ENCODE data around the gene MAPK10.

Gene MAPK10

DNA sequence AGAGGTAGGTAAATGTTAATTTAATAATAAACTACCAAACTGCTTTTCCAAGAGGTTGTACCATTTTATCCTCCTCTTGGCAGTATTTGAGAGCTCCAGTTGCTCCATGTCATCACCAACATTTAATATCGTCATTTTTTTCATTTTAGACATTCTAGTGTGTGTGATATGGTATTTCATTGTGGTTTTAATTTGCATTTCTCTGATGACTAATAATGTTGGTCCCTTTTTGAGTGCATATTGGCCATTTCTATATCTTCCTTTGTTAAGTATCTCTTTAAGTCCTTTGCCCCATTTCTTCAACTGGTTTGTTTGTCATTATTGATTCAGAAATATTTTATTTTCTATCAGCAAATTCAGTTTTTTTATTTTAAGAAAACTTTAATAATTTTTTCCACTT is 88.8 kb downstream of the MAPK10 start:
- Histone ChIP-seq H2AFZ (ENCODE audit: low read depth, low read length) (no peak overlapping the region), H3K27me3 (ENCODE audit: low read depth, low read length) (no peaks in the 10 kb centered on the region), H3K4me3 (ENCODE audit: low read length) (no peak overlapping the region), H4K20me1 (ENCODE audit: insufficient read depth, low read length) (no peaks in the 10 kb centered on the region), H3K36me3 (replicated peaks; ENCODE audit: low read depth, low read length) (no peaks in the 10 kb centered on the region), H3K9ac (ENCODE audit: low read length) (no peak overlapping the region), H3K4me2 (ENCODE audit: low read length) (no peak overlapping the region), H3K4me1 (ENCODE audit: low read length) (peaks cover 4% of the 10 kb centered on the region; the same call in 1 of the 2 replicates), H3K9me3 (ENCODE audit: insufficient read depth, low read length) (no peaks in the 10 kb centered on the region), H3K27ac (ENCODE audit: low read length) (no peak overlapping the region), H3K79me2 (ENCODE audit: low read length) (no peaks in the 10 kb centered on the region)
- TF ChIP-seq, protein P1, sequence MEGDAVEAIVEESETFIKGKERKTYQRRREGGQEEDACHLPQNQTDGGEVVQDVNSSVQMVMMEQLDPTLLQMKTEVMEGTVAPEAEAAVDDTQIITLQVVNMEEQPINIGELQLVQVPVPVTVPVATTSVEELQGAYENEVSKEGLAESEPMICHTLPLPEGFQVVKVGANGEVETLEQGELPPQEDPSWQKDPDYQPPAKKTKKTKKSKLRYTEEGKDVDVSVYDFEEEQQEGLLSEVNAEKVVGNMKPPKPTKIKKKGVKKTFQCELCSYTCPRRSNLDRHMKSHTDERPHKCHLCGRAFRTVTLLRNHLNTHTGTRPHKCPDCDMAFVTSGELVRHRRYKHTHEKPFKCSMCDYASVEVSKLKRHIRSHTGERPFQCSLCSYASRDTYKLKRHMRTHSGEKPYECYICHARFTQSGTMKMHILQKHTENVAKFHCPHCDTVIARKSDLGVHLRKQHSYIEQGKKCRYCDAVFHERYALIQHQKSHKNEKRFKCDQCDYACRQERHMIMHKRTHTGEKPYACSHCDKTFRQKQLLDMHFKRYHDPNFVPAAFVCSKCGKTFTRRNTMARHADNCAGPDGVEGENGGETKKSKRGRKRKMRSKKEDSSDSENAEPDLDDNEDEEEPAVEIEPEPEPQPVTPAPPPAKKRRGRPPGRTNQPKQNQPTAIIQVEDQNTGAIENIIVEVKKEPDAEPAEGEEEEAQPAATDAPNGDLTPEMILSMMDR (IDR thresholded peaks at IDR 0.05; ENCODE audit: low read depth, low read length), result no peak
- no peak for TF ChIP-seq EZH2phosphoT487 (IDR thresholded peaks at IDR 0.05; ENCODE audit: low read depth)

DNA sequence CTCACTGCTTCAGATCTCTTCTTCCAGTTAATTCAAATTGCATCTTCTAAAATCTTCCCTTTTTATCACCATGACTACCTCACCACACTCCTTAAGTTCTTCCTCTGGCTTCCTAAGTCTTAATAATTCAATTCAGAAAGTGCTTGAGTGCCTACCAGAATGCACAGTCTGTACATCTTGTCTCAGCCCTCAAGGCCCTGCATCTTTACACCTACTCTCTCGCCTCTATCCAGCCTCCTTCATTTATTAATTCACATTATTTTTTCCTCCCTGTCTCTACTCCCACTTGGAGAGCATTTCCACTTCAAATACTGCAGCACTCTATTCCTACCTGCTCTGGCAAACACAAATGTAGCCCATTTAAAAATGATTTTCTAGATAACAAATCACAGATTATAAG is 90.5 kb downstream of the MAPK10 start:
- no peaks in the 10 kb centered on the region for H3K36me3 ChIP-seq (replicated peaks; ENCODE audit: low read depth, low read length)
- TF ChIP-seq, protein P1 (IDR thresholded peaks at IDR 0.05; ENCODE audit: low read depth, low read length), result no peak
- TF ChIP-seq EZH2phosphoT487 (IDR thresholded peaks at IDR 0.05; ENCODE audit: low read depth), result no peak
- H2AFZ ChIP-seq (ENCODE audit: low read depth, low read length), result no peak overlapping the region
- H3K27ac ChIP-seq (ENCODE audit: low read length), result no peak overlapping the region
- H3K9ac ChIP-seq (ENCODE audit: low read length), result no peak overlapping the region
- H3K27me3 ChIP-seq (ENCODE audit: low read depth, low read length), result no peaks in the 10 kb centered on the region
- peaks cover 4% of the 10 kb centered on the region; the same call in 1 of the 2 replicates for H3K4me1 ChIP-seq (ENCODE audit: low read length)
- no peak overlapping the region for H3K4me3 ChIP-seq (ENCODE audit: low read length)
- H3K4me2 ChIP-seq (ENCODE audit: low read length), result no peak overlapping the region
- no peaks in the 10 kb centered on the region for H3K9me3 ChIP-seq (ENCODE audit: insufficient read depth, low read length)
- no peaks in the 10 kb centered on the region for H4K20me1 ChIP-seq (ENCODE audit: insufficient read depth, low read length)
- H3K79me2 ChIP-seq (ENCODE audit: low read length), result no peaks in the 10 kb centered on the region

DNA sequence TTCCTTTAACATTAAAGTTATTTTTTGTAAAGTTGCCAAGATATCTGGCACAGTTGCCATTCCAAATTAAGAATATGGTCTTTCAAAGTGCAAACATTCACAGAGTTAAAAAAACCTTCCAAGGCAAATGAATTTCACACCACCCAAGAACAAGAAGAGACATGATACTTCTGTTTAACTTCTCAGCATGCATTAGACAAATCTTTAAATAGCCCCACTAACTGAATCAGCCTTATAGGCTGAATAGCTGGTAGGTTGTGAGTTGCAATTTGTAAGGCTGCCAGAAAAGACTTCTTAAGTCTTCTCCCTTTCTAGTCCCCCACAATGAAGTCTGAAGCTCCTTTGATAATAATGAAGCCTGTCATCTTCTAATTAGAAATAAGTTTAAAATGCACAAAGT is 95.6 kb downstream of the MAPK10 start:
- Histone ChIP-seq H3K4me1 (ENCODE audit: low read length) (no peaks in the 10 kb centered on the region), H3K27me3 (ENCODE audit: low read depth, low read length) (no peaks in the 10 kb centered on the region), H3K79me2 (ENCODE audit: low read length) (no peaks in the 10 kb centered on the region), H3K9me3 (ENCODE audit: insufficient read depth, low read length) (no peaks in the 10 kb centered on the region), H3K4me3 (ENCODE audit: low read length) (no peak overlapping the region), H3K27ac (ENCODE audit: low read length) (no peak overlapping the region), H4K20me1 (ENCODE audit: insufficient read depth, low read length) (no peaks in the 10 kb centered on the region), H3K4me2 (ENCODE audit: low read length) (no peak overlapping the region), H3K36me3 (replicated peaks; ENCODE audit: low read depth, low read length) (no peaks in the 10 kb centered on the region), H3K9ac (ENCODE audit: low read length) (no peak overlapping the region), H2AFZ (ENCODE audit: low read depth, low read length) (no peak overlapping the region)
- TF ChIP-seq EZH2phosphoT487 (IDR thresholded peaks at IDR 0.05; ENCODE audit: low read depth), result no peak
- TF ChIP-seq, protein P1 (IDR thresholded peaks at IDR 0.05; ENCODE audit: low read depth, low read length), result no peak

DNA sequence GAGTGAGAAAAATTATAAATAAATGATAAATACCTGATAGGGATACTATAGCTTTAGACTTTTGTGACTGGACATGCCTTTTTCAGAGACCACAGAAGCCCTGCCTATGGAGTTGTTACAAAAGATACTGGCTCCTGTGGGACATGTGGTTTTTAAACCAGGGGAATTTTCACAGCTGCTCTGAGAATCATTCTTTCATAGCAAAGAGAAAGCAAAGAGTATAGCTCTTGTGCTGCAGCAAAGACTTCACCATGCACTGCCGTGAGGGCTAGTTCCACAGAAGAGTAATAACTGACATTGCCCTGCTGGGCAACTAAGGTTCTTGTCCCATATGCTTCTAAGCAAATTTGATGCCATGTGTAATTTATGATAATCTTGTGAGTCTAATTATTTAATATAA is 98.2 kb downstream of the MAPK10 start:
- no peaks in the 10 kb centered on the region for H3K4me1 ChIP-seq (ENCODE audit: low read length)
- H3K27ac ChIP-seq (ENCODE audit: low read length), result no peak overlapping the region
- H2AFZ ChIP-seq (ENCODE audit: low read depth, low read length), result no peak overlapping the region
- TF ChIP-seq EZH2phosphoT487 (IDR thresholded peaks at IDR 0.05; ENCODE audit: low read depth), result no peak
- TF ChIP-seq, protein P1 (IDR thresholded peaks at IDR 0.05; ENCODE audit: low read depth, low read length), result no peak
- no peak overlapping the region for H3K9ac ChIP-seq (ENCODE audit: low read length)
- H3K79me2 ChIP-seq (ENCODE audit: low read length), result no peaks in the 10 kb centered on the region
- H3K9me3 ChIP-seq (ENCODE audit: insufficient read depth, low read length), result no peaks in the 10 kb centered on the region
- H3K27me3 ChIP-seq (ENCODE audit: low read depth, low read length), result no peaks in the 10 kb centered on the region
- no peak overlapping the region for H3K4me2 ChIP-seq (ENCODE audit: low read length)
- no peaks in the 10 kb centered on the region for H4K20me1 ChIP-seq (ENCODE audit: insufficient read depth, low read length)
- H3K4me3 ChIP-seq (ENCODE audit: low read length), result no peak overlapping the region
- no peaks in the 10 kb centered on the region for H3K36me3 ChIP-seq (replicated peaks; ENCODE audit: low read depth, low read length)
